AG09309 (cell line): ENCODE measurements around the gene SLC25A40.

Experiments
- DNase-seq: peaks from one replicate; pipeline ENCODE4 v3.0.0-alpha.2; 2010; ENCODE audit warnings: low read depth
- H3K4me3 ChIP-seq: 2 replicates; pipeline ENCODE4 v1.5.1; 2011; ENCODE audit warnings: mild to moderate bottlenecking, low read depth, low read length, moderate library complexity; ENCODE audit not compliant: control insufficient read depth
- TF ChIP-seq, protein P1 (sequence below): IDR thresholded peaks from 2 replicates; pipeline ENCODE4 v1.5.1; 2011; ENCODE audit warnings: mild to moderate bottlenecking, low read depth, low read length, inconsistent platforms; ENCODE audit not compliant: insufficient read depth, control insufficient read depth; ENCODE audit errors: missing control alignments

Gene SLC25A40

DNA sequence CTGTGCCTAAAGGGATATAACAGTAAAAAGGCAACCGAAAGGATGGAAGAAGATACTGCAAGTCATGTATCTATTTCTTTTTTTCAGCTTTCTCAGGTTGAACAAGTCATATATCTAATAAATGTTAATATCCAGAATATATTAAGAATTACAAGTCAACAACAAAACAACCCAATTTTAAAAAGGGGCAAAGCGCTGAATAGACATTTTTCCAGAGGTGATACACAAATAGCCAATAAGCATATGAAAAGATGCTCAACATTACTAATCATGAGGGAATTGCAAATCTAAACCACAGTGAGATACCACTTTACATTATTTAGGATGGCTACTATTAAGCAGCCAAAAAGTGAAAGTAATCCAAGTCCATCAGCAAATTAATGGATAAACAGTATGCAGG lies 23.1 kb upstream of the SLC25A40 start:
- TF ChIP-seq, protein P1, sequence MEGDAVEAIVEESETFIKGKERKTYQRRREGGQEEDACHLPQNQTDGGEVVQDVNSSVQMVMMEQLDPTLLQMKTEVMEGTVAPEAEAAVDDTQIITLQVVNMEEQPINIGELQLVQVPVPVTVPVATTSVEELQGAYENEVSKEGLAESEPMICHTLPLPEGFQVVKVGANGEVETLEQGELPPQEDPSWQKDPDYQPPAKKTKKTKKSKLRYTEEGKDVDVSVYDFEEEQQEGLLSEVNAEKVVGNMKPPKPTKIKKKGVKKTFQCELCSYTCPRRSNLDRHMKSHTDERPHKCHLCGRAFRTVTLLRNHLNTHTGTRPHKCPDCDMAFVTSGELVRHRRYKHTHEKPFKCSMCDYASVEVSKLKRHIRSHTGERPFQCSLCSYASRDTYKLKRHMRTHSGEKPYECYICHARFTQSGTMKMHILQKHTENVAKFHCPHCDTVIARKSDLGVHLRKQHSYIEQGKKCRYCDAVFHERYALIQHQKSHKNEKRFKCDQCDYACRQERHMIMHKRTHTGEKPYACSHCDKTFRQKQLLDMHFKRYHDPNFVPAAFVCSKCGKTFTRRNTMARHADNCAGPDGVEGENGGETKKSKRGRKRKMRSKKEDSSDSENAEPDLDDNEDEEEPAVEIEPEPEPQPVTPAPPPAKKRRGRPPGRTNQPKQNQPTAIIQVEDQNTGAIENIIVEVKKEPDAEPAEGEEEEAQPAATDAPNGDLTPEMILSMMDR = no peak
- DNase-seq = no peak
- H3K4me3 ChIP-seq = no peak overlapping the region

DNA sequence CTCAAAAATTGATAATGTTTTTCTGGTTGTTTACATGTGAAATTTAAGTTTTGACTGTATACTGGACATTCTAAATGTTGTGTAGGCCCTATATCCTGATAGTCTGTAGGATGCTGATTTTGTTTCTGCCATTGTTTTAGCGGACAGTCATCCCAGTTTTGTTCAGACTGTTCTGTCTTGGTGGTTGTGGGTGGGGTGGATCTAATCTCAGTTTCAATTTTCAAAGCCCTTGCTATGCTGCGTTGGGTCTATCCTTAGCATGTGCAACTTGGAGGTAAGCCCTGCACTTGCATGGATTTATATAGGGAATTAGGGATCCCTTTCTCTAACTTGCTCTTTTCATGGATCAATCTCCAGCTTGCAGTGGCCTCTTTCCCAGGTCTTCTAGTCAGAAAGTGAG lies 19.2 kb upstream of the SLC25A40 start:
- no peak overlapping the region for H3K4me3 ChIP-seq
- TF ChIP-seq, protein P1 = no peak
- no peak for DNase-seq

DNA sequence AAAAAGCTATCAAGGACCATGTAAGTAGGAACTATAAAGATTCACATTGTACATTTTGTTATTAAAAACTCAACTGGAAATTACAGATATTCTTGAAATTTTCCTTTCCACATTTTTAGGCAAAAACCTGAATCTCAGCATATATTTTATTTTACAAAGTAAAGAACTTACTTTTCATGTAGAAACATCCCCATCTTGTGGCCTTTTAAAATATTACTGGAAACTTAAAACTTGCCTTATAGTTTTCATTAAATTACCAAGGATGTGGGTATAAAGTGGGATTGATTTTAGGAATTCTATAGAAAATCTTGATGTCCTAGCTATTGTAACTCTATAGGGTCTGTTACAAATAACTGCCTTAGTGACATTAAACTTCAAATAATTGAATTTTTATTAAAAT lies 10.7 kb upstream of the SLC25A40 start:
- TF ChIP-seq, protein P1 = peak; percentile 15
- H3K4me3 ChIP-seq = no peak overlapping the region
- DNase-seq = peak; percentile 28

DNA sequence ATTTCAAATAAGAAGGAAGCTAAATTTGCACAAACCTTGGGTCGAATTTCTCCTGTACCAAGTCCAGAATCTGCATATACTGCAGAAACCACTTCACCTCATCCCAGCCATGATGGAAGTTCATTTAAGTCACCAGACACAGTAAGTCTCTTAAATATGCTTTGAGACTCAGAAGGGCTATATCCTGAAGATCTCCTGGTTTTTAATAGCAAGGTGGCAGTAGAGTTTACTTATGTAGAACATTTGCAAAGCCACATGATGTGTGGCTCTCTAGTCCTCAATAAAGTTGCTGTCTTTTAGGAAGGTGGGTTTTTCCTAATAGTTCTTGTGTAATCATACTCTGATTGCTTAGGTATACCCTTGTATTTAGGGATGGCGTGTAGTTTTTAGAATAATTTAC lies 8.9 kb upstream of the SLC25A40 start:
- DNase-seq = no peak
- H3K4me3 ChIP-seq = no peak overlapping the region
- TF ChIP-seq, protein P1 = no peak

DNA sequence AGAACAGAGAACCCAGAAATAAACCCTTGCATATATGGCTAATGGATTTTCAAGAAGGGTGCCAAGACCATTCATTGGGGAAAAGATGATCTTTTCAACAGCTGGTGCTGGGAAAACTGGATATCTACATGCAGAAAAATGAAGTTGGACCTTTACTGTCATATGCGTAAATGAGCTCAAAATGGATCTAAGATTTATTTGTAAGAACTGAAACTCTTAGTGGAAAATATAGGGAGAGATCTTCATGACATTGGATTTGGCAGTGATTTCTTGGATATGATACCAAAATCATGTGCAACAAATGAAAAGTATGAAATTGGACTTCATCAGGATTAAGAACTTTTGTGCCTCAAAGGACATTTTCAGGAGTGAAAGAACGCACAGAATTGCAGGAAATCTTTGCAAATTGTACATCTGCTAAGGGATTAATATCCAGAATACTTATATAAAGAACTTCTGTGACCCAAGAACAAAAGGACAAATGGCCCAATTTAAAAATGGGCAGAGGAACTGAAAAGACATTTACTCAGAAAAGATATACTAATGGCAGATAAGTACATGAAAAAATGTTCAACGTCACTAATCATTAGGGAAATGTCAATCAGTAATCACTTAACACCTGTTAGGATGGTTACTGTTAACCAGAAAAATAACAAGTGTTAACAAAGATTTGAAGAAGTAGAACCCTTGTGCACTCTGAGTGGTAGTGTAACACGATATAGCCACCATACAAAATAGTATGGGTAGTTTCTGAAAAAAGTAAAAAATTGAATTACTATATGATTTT lies 6.2 kb upstream of the SLC25A40 start:
- no peak overlapping the region for H3K4me3 ChIP-seq
- TF ChIP-seq, protein P1 = no peak
- no peak for DNase-seq

DNA sequence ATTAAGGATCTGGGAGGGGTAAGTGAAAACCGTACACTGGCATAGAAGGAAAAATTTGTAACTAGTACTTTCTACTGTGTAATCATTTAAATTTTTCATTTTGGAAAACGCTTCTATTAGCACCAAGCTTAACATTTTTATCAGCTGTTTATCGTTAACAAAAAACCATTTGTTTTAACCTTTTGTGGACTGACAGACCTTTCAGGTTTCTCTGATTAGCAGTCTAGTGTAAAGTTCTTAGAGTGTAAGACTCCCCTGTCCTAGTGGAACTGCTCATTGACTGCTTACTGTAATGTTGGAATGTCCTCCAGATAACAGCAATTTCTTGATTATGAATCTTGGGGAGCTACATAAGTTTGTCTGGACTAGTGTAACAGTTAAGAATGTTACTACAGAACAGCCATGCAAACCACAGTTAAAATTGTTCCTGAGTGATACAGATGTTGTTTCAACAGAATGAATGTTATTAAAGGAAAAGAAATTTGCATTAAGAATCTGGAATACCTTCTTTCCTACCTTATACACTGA lies 2.1 kb upstream of the SLC25A40 start:
- TF ChIP-seq, protein P1 = no peak
- H3K4me3 ChIP-seq = no peak overlapping the region; the same call in 1 of the 2 replicates
- no peak for DNase-seq
